NCI-H2171 treated with DMSO at 0.1 percent for 48 hours (cell line): ENCODE results near the gene PRRG1.
"Not testable (repeated sequence)": the region's sequence is repeated elsewhere in the genome, so short reads cannot be mapped to it uniquely, and the experiment has no call there.

Experiments
- DNase-seq: peaks from one replicate; lab custom pipeline; 2025; lab: John Stamatoyannopoulos, UW

PRRG1 gene

GRCh38 chrX:37349221-37350033 lies at the start of gene PRRG1:
PRRG1 (plus strand) TSS chrX:37349364; CDS start chrX:37406250, 56,886 bp downstream.
- peak; percentile 72 for DNase-seq

GRCh38 chrX:37302569-37302968 lies 46.6 kb upstream of the PRRG1 start:
- DNase-seq: no peak

DNA sequence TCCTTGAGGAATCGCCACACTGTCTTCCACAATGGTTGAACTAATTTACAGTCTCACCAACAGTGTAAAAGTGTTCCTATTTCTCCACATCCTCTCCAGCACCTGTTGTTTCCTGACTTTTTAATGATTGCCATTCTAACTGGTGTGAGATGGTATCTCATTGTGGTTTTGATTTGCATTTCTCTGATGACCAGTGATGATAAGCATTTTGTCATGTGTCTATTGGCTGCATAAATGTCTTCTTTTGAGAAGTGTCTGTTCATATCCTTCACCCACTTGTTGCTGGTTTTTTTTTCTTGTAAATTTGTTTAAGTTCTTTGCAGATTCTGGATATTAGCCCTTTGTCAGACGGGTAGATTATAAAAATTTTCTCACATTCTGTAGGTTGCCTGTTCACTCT lies 43.9 kb upstream of the PRRG1 start:
- DNase-seq: not testable (repeated sequence)

- no peak for DNase-seq
Measured at GRCh38 chrX:37314531-37314930, 34.6 kb upstream of the PRRG1 start.

- no peak for DNase-seq
Measured at GRCh38 chrX:37315511-37316248, 33.5 kb upstream of the PRRG1 start.

GRCh38 chrX:37320541-37321203 lies 28.5 kb upstream of the PRRG1 start:
- no peak for DNase-seq

DNA sequence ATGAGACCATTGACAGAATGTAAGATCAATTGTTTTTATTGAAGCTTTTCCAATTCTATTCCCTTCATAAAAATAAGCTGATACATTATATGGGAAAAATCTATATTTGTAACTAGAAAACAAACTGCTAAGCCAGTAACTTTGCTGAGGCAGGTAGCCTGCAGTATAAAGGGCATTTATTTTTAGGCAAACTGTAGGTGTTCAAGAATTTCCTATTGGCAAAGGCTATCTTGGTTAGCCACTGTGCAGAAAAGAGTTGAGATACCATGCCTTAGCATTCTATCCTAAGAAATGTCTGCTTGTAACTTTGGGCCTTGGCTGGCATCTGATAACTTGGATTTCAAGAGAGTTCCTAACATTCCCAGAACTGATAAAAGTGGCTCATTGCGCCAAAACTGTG lies 18.5 kb upstream of the PRRG1 start:
- DNase-seq: no peak

DNA sequence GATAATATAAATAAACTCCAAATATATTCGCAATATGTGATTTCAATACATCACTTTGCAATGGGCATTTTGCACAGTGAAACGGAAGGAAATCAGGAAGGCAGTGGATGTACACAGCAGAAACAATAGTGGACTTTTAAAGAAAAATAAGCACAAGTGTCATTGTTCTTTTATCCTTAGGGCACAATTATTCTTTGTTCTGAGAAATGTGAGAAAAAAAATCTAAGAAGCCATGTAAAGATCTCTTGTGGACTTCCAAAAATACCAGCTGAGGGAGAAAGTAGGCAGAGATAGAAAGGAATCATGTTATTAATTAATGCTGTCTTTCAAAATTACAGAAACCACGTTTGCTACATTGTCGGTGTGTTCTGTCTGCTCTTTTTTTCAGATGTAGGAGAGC lies 17.6 kb upstream of the PRRG1 start:
- DNase-seq: no peak

- no peak for DNase-seq
Measured at GRCh38 chrX:37332055-37332454, 17.1 kb upstream of the PRRG1 start.

DNA sequence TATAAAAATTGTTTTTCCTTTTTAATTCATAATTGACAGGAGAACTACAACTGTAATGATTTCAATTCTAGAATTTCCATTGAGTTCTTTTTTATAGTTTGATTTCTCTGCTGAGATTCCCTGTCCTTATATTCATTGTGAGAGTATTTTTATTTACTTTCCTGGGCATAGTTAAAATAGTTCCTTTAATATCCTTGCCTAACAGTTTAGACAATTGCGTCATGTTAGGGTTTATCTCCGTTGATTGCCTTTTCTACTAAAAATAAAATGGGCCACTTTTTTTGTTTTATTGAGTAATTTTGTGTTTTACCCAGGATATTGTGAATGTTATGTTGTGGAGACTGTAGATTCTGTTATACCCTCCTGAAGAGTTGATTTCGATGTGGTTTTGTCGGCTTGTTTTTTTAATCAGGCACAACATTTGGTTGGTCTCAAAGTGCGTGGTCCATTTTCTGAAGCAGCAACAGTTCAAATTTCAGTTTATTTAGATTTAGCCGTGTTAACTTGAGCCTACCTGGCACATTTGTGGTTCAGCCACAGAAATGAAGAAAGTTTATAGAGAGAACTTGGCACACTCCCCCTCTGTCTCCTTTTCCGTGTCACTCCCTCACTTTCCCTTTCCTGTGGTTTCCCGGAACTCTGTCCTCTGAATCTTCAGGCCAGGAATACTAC lies 16.0 kb upstream of the PRRG1 start:
- DNase-seq: no peak

DNA sequence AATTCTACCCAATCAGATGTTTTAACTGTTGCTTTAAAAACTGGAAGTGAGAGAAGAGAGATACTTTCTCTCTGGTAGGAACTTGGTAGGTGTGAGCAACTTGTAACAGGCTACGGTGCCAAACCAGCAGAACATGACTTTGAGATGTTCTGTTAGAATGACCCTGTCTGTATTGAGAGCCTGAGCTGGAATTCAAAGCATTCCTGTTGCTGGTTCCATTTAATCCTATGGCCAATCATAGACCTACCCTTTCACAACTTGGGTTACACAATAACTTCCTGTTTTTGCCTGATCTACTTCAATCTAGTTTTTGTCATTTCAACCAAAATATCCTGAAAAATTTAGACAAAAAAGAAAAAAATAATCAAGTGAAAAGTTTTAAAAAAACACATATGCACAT lies 1.7 kb upstream of the PRRG1 start:
- DNase-seq: no peak

DNA sequence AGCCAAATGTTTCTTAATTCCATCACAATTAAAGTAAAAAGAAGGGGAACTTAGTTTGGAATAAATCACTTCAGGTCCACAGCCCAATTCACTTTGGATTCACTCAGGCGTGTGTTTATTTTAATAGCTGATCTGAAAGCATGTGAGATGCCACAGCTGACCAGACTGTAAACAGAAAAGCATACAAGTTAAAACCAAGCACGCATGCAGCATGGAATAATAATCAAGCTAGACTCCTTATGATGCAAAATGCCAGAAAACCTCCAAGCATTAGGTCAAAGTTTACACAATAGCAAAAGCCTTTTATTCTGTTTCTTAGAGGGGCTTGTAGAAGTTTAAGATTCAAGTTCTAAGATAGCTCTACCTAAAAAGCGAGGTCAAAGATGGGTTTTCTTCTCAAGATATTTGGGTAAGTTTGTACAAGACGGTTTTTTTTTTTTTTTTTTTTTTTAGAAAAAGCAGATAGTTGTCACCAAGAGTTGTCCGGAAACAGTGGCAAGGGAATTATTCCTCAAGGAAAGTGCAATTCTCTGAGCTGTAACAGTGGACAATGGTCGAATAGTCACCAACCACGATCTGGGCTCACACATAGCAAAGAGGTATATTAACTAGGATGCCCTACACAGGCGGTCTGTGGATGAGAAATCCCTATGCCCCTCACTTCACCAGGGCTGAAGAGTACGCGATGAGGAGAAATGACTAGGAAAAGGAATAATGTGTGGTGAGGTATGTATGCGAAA lies 763 bp upstream of the PRRG1 start:
- DNase-seq: no peak

DNA sequence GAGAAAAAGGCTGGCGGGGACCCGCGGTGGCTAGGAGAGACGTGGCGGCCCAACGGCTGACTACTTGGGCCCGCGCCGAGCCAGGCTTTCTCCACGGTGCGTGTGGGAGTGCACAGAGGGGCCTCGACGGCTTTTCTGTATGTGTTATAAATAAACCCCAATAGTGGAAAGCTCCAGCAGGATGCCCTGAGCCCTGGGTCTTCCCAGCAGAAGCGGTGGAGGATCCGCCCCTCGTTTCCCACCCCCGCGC lies 268 bp upstream of the PRRG1 start:
- DNase-seq: no peak

DNA sequence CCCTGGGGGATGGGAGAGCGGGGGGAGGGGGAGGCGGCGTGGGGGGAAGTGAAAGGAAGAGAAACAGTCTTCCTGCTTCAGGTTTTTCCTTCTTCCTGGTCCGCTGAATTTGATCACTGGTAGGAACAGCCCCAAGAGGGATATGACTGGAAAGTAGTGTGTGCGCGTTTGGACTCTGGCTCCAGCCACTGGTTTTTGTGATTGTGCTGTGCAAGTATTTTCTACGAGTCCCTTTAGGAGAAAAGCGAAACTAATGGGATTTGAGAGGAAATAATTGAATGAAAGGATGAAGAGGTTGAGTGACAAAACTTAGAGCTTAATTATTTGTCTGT lies 836 bp downstream of the PRRG1 start:
- DNase-seq: peak; percentile 35

DNA sequence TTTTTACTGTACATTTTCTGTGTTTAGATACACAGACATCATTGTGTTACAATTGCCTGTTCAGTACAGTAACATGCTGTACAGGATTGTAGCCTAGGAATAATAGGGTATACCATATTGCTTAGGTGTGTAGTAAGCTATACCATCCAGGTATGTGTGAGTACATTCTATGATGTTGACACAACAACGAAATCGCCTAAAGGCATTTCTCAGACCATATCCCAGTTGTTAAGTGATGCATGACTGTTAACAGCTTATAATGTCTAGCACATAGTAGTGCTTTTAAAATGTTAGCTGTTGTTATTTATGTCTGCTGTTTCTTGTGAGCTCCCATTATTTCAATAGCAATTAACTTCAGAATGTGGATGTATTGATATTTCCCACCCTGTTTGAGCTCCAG lies 4.5 kb downstream of the PRRG1 start:
- no peak for DNase-seq

DNA sequence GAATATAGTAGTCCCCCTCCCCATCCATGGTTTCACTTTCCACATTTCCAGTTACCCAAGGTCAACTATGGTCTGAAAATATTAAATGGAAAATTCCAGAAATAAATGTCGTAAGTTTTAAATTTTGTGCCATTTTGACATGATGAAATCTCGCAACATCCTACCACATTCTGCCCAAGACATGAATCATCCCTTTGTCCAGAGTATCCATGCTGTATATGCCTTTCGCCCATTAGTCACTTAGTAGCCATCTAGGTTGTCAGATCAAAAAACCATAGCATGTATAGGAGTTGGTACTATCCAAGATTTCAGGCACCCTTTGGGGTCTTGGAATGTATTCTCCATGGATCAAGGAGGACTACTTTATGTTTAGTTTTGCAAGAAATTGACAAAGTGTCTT lies 8.3 kb downstream of the PRRG1 start:
- DNase-seq: no peak

DNA sequence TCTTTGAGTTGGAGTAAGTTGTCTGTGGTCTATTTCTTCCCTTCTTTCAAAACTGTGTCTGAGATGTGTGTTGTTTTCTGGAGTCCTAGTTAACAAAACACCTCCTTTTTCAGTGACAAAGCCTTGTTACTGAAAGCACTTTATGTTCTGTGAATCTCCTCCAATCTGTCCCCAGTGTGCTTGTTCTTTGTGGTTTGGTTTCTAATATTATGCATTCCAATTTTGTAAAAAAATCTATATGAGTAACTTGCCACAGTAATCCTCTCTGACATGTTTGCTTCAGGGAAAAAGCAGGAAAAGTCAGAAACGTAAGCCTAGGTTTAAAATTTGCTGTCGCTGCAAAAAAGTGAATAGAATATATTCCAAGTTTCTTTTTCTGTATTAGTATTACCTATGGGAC lies 12.4 kb downstream of the PRRG1 start:
- DNase-seq: no peak

GRCh38 chrX:37364666-37365065 lies 15.5 kb downstream of the PRRG1 start:
- DNase-seq: no peak

- DNase-seq: no peak
Measured at GRCh38 chrX:37367946-37368345, 18.8 kb downstream of the PRRG1 start.

DNA sequence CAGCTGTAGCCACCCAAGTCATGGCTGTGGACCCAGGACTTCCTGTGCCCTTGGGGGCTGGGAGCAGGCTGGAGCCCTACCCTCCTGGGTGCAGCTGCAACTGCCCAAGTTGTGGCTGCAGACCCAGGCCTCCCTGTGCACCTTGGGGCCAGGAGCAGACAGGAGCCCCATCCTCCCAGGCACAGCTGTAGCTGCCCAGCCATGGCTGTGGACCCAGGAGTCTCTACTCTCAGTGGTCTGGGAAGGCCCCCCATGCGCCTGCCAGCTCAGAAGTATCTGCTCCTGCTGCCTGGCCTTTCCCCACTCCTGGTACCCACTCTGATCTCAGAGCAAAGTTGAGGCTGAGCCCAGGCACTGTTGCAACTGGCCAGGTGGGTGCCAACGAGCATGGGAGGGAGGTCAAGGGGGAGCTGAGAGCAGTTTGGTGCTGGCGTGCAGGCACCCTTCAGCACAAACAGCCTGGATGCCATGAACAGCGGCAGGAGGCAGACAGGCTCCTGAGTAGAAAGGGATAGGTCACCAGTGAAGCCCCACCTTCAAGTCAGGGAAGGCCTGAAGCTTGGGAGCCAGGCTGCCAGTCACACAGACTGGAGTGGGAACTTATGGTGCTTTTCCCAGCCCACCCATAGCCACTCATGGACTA lies 21.5 kb downstream of the PRRG1 start:
- DNase-seq: no peak

DNA sequence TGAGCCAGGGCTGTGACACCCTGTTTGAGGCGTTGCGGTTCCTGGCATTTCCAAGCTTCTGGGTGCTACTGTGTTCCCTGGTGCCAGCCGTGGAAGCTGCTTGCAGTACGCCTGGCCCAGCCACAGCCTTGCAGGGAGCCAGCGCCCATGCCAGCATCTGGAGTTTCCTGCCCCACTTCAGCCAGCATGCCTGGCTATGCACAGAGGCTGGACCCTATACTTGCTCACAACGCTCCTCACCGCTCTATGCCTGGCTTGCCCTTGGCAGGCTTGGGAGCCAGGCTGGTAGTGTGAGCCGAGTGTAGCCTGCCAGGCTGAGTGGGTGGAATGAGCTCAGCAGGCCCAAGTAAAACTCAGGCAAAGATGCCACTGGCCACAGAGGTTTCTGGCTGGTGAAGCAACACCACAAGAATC lies 22.4 kb downstream of the PRRG1 start:
- DNase-seq: no peak

- peak; percentile 2 for DNase-seq
Measured at GRCh38 chrX:37378404-37378803, 29.2 kb downstream of the PRRG1 start.
